ENCODE results near the gene TRMT11.

- TF ChIP-seq CTCF (IDR thresholded peaks at IDR 0.05; ENCODE audit: low read length) (no peak), EZH2 (IDR thresholded peaks at IDR 0.05; ENCODE audit: borderline replicate concordance, low read length) (no peak)
Observed at GRCh38 chr6:126086560-126086959, 100.2 kb downstream of the TRMT11 start.
